Uterus (tissue), 4 donors: ENCODE measurements around the gene AAK1. TPM values are rescaled to one million over a fixed set of nuclear protein-coding genes. Genes with fewer than 3 reads are reported as not detected.

Experiments
- DNase-seq, 2 donors: peaks; one replicate each; pipeline ENCODE4 v3.0.0-alpha.2; 2019 to 2020
- H3K27ac ChIP-seq, 2 donors: fragments of 200-600 bp; sonication (generic); 1 replicate in 1 of 2; 2 replicates in 1 of 2; pipeline ENCODE4 v1.5.1; 2016 to 2018
- H3K27me3 ChIP-seq, 2 donors: fragments of 200-600 bp; sonication (generic); one replicate each; pipeline ENCODE4 v1.5.1; 2018 to 2019; ENCODE audit warnings: control low read depth in 1 of 2
- H3K36me3 ChIP-seq, 2 donors: fragments of 200-600 bp; sonication (generic); one replicate each; pipeline ENCODE4 v1.5.1; 2019; ENCODE audit warnings: control low read depth in 1 of 2
- H3K4me1 ChIP-seq, 2 donors: fragments of 200-600 bp; sonication (generic); one replicate each; pipeline ENCODE4 v1.5.1; 2018 to 2019; ENCODE audit warnings: control low read depth in 1 of 2
- H3K4me3 ChIP-seq, 2 donors: fragments of 200-600 bp; sonication (generic); 1 replicate in 1 of 2; 2 replicates in 1 of 2; pipeline ENCODE4 v1.5.1; 2018 to 2019; ENCODE audit warnings: mild to moderate bottlenecking in 1 of 2
- H3K9me3 ChIP-seq, 2 donors: fragments of 200-600 bp; sonication (generic); one replicate each; pipeline ENCODE4 v1.5.1; 2019; ENCODE audit warnings: control low read depth in 1 of 2
- POLR2A ChIP-seq, 2 donors: fragments of 450-650 bp; IDR thresholded peaks; one replicate each; pipeline ENCODE4 v1.6.1; 2016; ENCODE audit warnings: antibody characterized with exemption in 2 of 2, mild to moderate bottlenecking in 1 of 2, moderate library complexity in 1 of 2
- intact Hi-C: fragments of 100-400 bp; cut with DNase I; formaldehyde crosslinking; loops from one replicate; pipeline ENCODE4 v1.15.1; 2023; ENCODE audit warnings: low total_unique reads
- total RNA-seq, 4 donors: library from RNA; depleted of rRNA in 3 of 4; stranded (reverse); fragments of >200 nt in 3 of 4; gene quantifications; one replicate each; pipeline versions ENCODE4 v1.1.0 to v1.2.4, GENCODE V29; 2014 to 2023
- TF ChIP-seq, protein P1 (sequence below), 4 experiments: fragments of 200-600 bp in 2 of 4; fragments of 450-650 bp in 2 of 4; sonication (generic) in 2 of 4; IDR thresholded peaks; one replicate each; pipeline ENCODE4 v1.5.1; 2016 to 2019; ENCODE audit warnings: antibody characterized with exemption in 4 of 4, mild to moderate bottlenecking in 2 of 4, moderate library complexity in 1 of 4
- donor health status: DM: yes; HTN: yes; CAD: no.

AAK1 gene
- total RNA-seq, 4 donors from 2014 or later: 13.1 to 66.3 (median 32.5) TPM

DNA sequence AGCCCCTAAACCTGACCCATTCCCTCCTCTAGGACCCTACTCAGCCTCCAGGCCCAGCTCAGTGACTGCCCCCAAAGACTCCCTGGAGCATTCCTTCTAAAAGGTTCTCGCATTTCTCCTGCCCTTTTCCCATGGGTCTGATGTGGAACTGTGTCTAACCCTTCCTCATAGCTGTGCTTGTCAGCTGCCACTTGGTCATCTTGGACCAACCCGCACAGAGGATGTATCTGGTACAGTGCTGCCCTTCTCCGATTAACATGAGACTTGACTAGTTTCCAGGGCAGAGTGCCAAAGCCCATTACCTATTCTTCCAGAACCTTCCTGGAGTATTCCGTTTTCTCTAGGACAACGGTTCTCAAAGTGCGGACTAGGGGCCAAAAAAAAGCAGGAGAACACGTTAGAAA lies 205.8 kb downstream of the AAK1 start:
- intact Hi-C loops: no loop called here
- peak overlapping the region; percentile 93 to 96 for H3K27ac ChIP-seq
- no peaks in the 10 kb centered on the region for H3K36me3 ChIP-seq
- TF ChIP-seq, protein P1, sequence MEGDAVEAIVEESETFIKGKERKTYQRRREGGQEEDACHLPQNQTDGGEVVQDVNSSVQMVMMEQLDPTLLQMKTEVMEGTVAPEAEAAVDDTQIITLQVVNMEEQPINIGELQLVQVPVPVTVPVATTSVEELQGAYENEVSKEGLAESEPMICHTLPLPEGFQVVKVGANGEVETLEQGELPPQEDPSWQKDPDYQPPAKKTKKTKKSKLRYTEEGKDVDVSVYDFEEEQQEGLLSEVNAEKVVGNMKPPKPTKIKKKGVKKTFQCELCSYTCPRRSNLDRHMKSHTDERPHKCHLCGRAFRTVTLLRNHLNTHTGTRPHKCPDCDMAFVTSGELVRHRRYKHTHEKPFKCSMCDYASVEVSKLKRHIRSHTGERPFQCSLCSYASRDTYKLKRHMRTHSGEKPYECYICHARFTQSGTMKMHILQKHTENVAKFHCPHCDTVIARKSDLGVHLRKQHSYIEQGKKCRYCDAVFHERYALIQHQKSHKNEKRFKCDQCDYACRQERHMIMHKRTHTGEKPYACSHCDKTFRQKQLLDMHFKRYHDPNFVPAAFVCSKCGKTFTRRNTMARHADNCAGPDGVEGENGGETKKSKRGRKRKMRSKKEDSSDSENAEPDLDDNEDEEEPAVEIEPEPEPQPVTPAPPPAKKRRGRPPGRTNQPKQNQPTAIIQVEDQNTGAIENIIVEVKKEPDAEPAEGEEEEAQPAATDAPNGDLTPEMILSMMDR (IDR thresholded peaks at IDR 0.05): no peak
- TF ChIP-seq POLR2A (IDR thresholded peaks at IDR 0.05): no peak
- peaks cover 0 to 3% of the 10 kb centered on the region in 2 donors for H3K4me1 ChIP-seq
- H3K9me3 ChIP-seq: no peaks in the 10 kb centered on the region
- peak in 1 of 2 donors; percentile 67 for DNase-seq
- H3K4me3 ChIP-seq: peak overlapping the region; percentile 70 to 92
- H3K27me3 ChIP-seq: no peaks in the 10 kb centered on the region

DNA sequence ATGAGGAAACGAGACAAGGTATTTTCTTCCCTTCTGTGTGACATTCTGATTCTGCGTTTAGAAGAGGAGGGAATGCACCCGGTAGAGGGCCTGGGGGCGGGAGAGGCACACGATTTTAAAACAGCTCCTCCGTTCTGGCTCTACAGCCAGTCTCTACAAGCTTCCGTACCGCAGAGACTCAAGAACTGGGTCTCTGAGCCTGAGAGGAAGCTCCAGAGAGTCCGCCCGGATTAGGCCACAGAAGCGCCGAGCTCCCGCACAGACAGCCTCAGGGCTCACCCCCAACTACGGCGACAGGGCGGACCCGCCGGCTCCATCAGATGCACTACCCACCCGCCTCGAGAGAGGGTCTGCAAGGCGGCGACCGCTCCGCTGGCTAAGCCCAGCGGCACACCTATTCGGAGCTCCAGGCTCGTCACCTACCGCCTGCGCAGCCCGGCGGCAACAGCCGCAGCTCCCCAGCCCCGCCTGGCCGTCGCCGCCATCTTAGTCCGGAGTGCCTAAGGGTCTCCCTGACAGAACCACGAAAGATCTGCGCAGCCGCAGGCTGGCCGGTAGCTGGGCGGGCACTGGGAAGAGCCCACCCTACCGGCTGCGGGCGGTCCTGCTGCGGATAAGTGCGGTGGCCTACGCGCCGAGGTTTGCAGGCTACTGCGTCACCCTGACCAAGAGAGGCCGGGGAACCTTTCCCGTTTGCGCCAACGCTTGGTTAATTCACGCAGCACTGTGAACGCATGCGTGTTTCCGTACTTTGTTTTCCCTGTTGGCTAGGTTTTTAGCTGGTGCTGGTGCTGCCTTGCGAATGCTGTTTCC lies 206.4 kb downstream of the AAK1 start, which contains the start of gene NFU1:
Gene NFU1, minus strand, starts transcription at position 498 of the 813 bp plus-strand sequence. Its CDS starts 13 bp downstream, at position 485.
- Histone ChIP-seq H3K4me3 (peak within 1 kb of the TSS; percentile 70 to 92), H3K9me3 (no peaks in the 10 kb centered on the region), H3K27ac (peak within 1 kb of the TSS; percentile 93 to 96), H3K36me3 (no peaks in the 10 kb centered on the region), H3K4me1 (peaks cover 0 to 3% of the 10 kb centered on the region in 2 donors), H3K27me3 (no peaks in the 10 kb centered on the region)
- TF ChIP-seq POLR2A (IDR thresholded peaks at IDR 0.05): peak; percentile 87 to 88
- TF ChIP-seq, protein P1 (IDR thresholded peaks at IDR 0.05): peak; percentile 65 to 94 (median 78)
- peak; percentile 94 to 96 for DNase-seq
- intact Hi-C loops: no loop called here

DNA sequence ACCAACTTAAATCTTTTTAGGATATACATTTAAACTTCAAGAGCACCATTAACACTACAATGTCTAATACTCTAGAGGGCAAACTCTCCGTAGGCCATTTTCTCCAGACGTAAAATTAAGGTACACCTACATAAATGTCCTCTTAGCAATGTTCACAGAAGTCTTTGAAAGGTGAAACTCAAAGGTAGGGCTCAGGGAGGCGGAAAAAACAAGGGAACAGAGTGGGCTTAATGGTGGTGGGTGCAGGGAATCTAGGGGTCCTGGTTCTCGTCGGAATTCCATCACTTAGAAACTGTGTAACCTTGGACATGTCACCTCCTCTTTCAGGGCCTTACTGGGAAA lies 207.0 kb downstream of the AAK1 start:
- no peaks in the 10 kb centered on the region for H3K9me3 ChIP-seq
- DNase-seq: no peak
- intact Hi-C loops: no loop called here
- no peaks in the 10 kb centered on the region for H3K27me3 ChIP-seq
- H3K27ac ChIP-seq: peak overlapping the region; percentile 93 to 96
- H3K36me3 ChIP-seq: no peaks in the 10 kb centered on the region
- TF ChIP-seq, protein P1 (IDR thresholded peaks at IDR 0.05): no peak
- TF ChIP-seq POLR2A (IDR thresholded peaks at IDR 0.05): no peak
- H3K4me1 ChIP-seq: peaks cover 0 to 3% of the 10 kb centered on the region in 2 donors
- H3K4me3 ChIP-seq: peak overlapping the region; percentile 70 to 92

DNA sequence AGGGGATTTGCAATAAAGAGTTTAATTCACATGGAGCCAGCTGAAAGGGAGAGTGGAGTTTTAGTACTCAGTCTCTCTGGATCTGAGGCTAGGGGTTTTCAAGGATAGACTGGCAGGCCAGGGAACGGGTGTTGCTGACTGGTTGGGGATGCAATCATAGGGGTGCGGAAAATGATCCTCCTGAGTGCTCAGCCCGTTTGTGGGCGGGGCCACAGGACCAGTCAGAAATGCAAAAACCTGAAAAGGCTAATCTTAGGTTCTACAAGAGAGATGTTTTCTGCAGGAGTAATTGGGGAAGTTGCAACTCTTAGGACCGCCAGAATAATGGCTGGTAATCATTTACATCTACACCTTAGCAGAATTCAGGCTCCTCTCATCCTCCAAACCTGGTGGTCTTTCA lies 208.8 kb downstream of the AAK1 start:
- intact Hi-C loops: no loop called here
- no peak for DNase-seq
- H3K4me1 ChIP-seq: peaks cover 0 to 3% of the 10 kb centered on the region in 2 donors
- no peak overlapping the region for H3K4me3 ChIP-seq
- H3K27me3 ChIP-seq: no peaks in the 10 kb centered on the region
- H3K9me3 ChIP-seq: no peaks in the 10 kb centered on the region
- no peak overlapping the region for H3K27ac ChIP-seq
- TF ChIP-seq, protein P1 (IDR thresholded peaks at IDR 0.05): no peak
- no peak for TF ChIP-seq POLR2A (IDR thresholded peaks at IDR 0.05)
- no peaks in the 10 kb centered on the region for H3K36me3 ChIP-seq

DNA sequence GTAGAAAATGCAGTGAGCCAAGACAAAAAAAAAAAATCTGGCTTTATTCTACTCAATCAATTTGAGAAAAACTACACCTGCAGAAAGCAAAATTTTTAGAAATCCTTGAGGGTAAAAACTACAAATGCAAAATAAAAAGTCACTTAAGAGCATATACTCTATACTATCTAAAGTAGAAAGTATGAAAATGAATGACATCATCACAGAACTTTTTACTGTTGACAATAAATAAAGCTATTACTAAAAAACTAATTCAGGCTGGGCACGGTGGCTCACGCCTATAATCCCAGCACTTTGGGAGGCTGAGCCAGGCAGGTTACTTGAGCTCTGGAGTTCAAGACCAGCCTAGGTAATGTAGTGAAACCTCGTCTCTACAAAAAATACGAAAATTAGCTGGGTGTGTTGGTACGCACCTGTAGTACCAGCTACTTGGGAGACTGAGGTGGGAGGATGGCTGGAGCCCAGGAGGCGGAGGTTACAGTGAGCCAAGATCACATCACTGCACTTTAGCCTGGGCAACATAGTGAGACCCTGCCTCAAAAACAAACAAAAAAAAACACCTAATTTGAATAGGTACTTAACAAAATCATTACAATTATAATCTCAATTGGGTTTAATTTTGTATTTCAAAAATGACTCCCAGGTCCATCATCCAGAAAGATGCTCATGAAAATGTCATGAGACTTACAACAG lies 213.9 kb downstream of the AAK1 start:
- no peaks in the 10 kb centered on the region for H3K27me3 ChIP-seq
- no peak overlapping the region for H3K4me3 ChIP-seq
- H3K9me3 ChIP-seq: no peaks in the 10 kb centered on the region
- TF ChIP-seq, protein P1 (IDR thresholded peaks at IDR 0.05): no peak
- intact Hi-C loops: no loop called here
- H3K36me3 ChIP-seq: no peaks in the 10 kb centered on the region
- no peak for DNase-seq
- no peaks in the 10 kb centered on the region for H3K4me1 ChIP-seq
- H3K27ac ChIP-seq: no peak overlapping the region
